Muscle of arm (tissue), 14 donors: ENCODE results near the gene PDLIM1. TPM values are rescaled to one million over a fixed set of nuclear protein-coding genes. Genes with fewer than 3 reads are reported as not detected.

Source experiments
- DNase-seq: peaks from one replicate; pipeline ENCODE4 v3.0.0-alpha.2; 2013
- long read RNA-seq, 11 donors: transcript quantifications; one replicate each; lab custom pipeline, GENCODE V29; 2026
- polyA plus RNA-seq, 12 donors: library from polyadenylated mRNA; unstranded; fragments of 120-200 nt; gene quantifications; one replicate each; pipeline ENCODE4 v1.2.1, GENCODE V29; 2013; ENCODE audit not compliant: insufficient read length in 12 of 12

Gene PDLIM1, protein sequence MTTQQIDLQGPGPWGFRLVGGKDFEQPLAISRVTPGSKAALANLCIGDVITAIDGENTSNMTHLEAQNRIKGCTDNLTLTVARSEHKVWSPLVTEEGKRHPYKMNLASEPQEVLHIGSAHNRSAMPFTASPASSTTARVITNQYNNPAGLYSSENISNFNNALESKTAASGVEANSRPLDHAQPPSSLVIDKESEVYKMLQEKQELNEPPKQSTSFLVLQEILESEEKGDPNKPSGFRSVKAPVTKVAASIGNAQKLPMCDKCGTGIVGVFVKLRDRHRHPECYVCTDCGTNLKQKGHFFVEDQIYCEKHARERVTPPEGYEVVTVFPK
- polyA plus RNA-seq = 10 to 100 TPM in 11 of 12 donors, not detected in 1; 38.0 to 97.2 (median 48.1) TPM
- long read RNA-seq, donor 1, transcript PDLIM1-201 (7 exons, 1,452 nt) = major isoform, 198 of 511 reads
- long read RNA-seq, donor 1, transcript PDLIM1-204 (2 exons, 453 nt) = minor isoform, 23 of 511 reads
- long read RNA-seq, donor 1, transcript PDLIM1-202 (6 exons, 850 nt) = minor isoform, 8 of 511 reads
- long read RNA-seq, donor 1, partial matches to known transcripts = 272 of 511 reads
- long read RNA-seq, donor 1, other reads (novel, unspliced or antisense) = 10 of 511 reads
- long read RNA-seq, donor 2, transcript PDLIM1-201 (7 exons, 1,452 nt) = major isoform, 13 of 15 reads
- long read RNA-seq, donor 2, partial matches to known transcripts = 0 of 15 reads
- long read RNA-seq, donor 2, other reads (novel, unspliced or antisense) = 0 of 15 reads
- long read RNA-seq, donor 3, partial matches to known transcripts = 0 of 6 reads
- long read RNA-seq, donor 3, other reads (novel, unspliced or antisense) = 0 of 6 reads
- long read RNA-seq, donor 4, transcript PDLIM1-201 (7 exons, 1,452 nt) = major isoform, 6 of 6 reads
- long read RNA-seq, donor 4, partial matches to known transcripts = 0 of 6 reads
- long read RNA-seq, donor 4, other reads (novel, unspliced or antisense) = 0 of 6 reads
- long read RNA-seq, donor 5 = 0 reads
- long read RNA-seq, donor 6, transcript PDLIM1-201 (7 exons, 1,452 nt) = major isoform, 14 of 14 reads
- long read RNA-seq, donor 6, partial matches to known transcripts = 0 of 14 reads
- long read RNA-seq, donor 6, other reads (novel, unspliced or antisense) = 0 of 14 reads
- long read RNA-seq, donor 7, transcript PDLIM1-201 (7 exons, 1,452 nt) = major isoform, 11 of 22 reads
- long read RNA-seq, donor 7, partial matches to known transcripts = 11 of 22 reads
- long read RNA-seq, donor 7, other reads (novel, unspliced or antisense) = 0 of 22 reads
- long read RNA-seq, donor 8, transcript PDLIM1-201 (7 exons, 1,452 nt) = major isoform, 23 of 34 reads
- long read RNA-seq, donor 8, partial matches to known transcripts = 10 of 34 reads
- long read RNA-seq, donor 8, other reads (novel, unspliced or antisense) = 0 of 34 reads
- long read RNA-seq, donor 9, transcript PDLIM1-201 (7 exons, 1,452 nt) = major isoform, 9 of 19 reads
- long read RNA-seq, donor 9, partial matches to known transcripts = 8 of 19 reads
- long read RNA-seq, donor 9, other reads (novel, unspliced or antisense) = 0 of 19 reads
- long read RNA-seq, donor 10, transcript PDLIM1-201 (7 exons, 1,452 nt) = major isoform, 17 of 18 reads
- long read RNA-seq, donor 10, partial matches to known transcripts = 0 of 18 reads
- long read RNA-seq, donor 10, other reads (novel, unspliced or antisense) = 0 of 18 reads
- long read RNA-seq, donor 11, transcript PDLIM1-201 (7 exons, 1,452 nt) = major isoform, 28 of 28 reads
- long read RNA-seq, donor 11, partial matches to known transcripts = 0 of 28 reads
- long read RNA-seq, donor 11, other reads (novel, unspliced or antisense) = 0 of 28 reads

DNA sequence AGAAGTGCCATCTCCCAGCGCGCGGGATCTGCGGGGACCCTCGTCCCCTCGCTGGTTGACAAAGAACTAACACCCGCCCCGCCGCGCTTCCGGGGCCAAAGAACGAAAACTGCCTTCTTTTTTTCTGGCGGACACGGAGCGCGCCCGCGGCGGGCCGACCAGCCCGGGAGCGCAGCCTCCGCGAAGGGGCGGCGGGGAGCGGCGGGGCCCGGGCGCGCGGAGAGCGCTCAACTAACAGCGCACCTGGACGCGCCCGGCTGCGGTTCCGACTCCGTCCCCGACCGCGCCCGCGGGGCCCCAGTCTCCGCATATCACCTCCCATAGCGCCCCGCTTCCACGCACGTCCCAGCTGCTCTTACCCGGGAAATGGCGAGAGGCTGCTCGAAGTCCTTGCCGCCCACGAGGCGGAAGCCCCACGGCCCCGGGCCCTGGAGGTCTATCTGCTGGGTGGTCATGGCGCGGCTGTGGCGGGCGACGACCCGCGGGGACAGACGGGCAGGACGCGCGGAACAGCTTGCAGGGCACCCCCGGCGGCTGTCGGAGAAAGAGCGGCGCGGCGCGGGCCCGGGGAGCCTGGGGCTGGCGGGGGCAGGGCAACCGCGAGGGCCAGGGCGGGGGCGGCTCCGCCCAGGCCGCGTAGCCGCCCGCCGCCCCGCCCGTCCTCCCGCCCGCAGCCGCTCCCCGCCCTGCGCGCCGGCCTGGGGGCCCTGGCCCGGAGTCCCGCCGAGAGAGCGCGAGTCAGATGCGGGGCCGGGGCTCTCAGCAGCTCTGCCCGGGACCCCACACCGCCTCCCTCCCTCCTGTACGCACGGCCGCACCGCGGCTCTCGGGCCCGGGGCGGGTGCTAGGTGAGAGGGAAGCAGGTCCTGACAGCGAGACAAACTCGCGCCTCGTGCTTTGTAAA is at the start of gene PDLIM1:
PDLIM1 (minus strand) TSS at position 543 of the 904 bp plus-strand sequence; CDS start at position 455, 88 bp downstream.
- DNase-seq = no peak

DNA sequence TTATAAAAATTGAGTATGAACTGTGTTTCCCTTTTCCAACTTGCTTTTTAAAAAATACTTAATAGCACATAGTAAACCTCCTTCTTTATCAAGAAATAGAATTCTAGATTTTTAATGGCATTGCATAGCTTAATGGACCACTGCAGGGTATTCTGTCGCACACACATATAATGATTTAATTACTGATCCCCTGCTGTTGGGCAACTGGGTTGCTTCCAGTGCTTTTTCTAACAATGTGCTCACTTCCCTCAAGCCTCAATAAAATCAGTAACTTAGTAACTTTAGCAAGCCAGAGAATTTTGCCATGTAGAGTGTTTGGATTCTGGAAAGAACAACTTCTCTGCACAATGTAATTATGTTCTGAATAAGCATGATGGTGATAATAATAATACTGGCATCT is 49.1 kb upstream of the PDLIM1 start:
- DNase-seq = no peak

DNA sequence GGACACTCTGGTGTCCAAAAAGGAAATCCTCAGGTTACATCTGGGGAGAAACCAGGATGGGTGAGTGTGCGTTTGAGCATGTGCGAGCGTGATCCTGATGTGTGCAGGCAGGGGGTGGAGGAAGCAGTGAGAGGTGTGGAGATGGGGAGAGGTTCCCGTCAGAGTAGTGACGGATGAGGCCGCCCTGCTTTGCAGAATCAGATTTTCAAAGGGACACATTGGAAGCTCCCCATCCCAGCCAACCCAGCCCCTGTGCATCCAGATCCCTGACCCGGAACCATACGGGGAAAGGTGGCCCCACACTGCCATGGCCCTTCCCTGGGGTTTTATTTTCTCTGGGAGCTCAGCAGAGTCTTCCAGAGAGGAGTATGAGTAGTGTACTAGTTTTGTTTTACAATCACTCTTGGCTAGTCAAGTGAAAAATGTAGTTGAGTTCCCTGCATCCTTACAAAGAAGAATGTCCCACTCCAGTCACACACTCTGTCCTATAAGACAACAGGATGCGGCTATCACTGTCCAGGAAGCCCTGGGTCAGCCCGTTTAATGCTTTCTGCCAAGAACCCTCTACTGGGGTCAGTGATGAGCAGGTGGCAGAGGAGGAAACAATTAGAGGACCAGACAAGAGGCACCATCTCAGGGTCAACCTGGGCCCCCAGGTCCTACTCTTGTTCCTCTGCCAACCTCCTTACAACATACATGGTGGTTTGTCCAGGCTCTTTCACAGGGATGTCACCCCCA is 46.8 kb upstream of the PDLIM1 start:
- no peak for DNase-seq

DNA sequence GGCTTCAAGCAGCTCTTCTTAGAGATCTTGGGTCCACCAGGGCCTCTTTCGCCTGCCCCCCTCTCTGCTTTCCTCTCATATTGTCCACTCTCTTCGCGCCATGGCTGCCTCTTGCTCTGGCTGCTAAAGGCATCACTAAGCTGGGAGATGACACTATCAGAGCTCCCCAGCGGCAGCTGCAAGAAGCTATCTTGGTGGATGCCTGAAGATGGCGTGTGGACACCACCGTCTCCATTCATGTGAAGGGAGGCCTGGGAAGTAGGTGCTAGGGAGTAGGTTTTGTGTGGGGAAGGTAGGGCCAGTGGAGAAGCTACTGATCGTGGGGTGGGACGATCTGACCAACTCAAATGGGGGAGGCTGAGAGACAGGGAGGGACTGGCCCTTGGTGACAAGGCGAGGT is 45.9 kb upstream of the PDLIM1 start:
- no peak for DNase-seq

DNA sequence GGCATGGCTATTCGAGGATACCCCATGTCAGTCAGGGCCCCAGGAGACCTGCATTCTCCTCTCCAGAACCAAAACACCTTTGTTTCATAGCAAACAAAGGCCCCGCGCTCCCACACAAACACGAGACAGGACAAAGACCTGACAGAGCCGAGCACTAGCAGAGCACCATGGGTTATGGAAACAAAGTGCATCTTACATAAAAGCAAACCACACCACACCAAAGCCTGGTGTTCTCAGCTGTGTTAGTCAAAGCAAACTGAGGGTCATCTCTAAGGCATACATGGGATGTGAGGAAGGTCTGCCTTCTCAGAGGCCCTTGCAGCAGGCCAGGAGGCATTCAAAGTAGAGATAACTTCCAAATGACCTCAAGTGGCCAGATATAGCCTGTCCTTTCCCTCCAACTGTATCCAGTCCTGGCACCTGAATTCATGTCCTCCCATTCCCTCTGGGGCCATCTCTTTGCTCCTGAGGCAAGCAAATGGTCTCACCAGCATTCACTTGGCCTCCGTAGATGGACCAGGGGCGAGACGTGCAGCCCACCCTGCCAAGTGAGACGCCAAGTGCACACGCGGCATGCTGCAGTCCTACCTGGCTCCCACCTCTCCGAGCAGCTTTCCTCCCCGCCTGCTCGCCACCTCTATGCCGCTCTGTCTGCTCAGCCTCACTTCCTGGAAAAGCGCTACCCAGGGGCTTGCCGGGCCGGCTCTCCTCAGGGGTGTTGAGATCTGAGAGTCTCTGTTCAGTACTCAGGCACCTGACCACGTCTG is 45.3 kb upstream of the PDLIM1 start:
- no peak for DNase-seq

DNA sequence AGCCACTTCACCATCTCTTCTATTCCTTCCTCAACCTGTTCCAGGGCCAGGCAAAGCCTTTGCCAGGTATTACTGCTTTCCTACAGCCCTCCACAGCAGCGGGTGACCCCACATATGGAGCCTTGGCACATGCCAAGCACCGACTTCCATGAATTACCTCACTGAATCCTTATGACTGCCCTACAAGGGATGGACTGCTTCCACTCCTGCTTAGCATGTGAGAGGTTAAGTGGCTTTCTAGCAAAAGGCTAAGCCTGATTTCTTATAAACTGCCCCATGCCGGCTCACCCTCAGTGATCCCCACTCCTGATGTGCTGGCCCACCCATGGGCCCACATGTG is 44.0 kb upstream of the PDLIM1 start:
- DNase-seq = no peak

DNA sequence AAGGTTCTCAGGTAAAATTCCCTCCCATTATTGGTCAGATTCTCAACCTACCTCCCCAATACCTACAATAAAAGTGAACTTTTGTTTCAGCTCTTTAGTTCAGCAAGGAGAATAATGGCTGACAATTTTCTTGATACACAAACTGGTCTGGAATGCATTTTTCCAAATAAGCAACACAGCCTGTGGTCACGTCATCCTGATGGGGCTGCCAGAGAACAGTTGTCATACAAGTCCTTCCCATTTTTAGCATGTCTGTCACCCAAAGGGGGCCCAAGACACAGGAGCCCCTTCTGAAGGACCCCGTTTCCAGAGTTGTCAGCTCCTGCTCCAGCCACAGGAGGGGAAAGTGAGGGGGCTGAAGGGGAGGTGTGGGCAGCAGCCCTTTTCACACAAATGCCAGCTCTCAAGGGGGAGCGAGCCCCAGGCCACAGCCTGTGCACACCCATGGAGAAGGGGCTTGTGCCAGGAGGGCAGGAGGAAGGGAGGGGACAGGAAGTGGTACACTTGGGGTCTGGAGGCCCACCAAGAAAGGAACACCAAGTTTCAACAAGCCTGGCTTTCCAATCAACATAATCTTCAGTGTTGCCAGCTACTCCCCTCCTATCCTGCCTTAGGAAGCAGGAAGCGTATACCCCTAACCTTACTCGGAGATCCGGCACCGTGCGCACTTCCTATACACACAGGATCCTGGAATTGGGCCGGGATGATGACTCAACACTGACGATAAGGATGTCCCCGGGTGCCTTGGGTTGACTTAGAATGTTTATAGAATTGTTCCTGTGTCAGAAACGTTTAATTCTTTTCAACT is 43.4 kb upstream of the PDLIM1 start:
- DNase-seq = no peak

DNA sequence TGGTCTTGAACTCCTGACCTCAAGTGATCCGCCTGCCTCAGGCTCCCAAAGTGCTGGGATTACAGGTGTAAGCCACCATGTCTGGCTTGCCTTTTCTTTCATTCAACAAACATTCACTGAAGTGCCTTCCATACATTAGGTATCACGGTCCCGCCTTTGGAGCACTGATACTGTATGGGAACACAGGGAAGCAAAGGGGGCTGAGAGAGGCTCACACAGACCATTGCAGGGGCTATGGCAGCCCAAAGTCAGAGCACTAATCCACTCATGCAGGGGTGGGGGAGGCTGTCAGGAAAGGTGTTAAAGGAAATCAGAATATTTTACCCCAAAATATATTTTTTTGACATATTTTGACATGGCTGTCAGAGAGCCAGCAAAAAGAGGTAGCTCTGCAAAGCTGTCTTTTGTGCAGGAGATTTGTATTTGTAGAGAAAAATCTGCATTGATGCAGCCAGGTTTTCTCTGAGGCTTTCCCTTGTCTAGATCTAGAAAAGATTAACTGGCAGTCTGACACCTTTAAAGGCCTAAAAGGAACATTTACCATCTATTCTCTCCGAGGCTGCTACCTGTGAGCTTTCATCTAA is 42.0 kb upstream of the PDLIM1 start:
- DNase-seq = no peak

DNA sequence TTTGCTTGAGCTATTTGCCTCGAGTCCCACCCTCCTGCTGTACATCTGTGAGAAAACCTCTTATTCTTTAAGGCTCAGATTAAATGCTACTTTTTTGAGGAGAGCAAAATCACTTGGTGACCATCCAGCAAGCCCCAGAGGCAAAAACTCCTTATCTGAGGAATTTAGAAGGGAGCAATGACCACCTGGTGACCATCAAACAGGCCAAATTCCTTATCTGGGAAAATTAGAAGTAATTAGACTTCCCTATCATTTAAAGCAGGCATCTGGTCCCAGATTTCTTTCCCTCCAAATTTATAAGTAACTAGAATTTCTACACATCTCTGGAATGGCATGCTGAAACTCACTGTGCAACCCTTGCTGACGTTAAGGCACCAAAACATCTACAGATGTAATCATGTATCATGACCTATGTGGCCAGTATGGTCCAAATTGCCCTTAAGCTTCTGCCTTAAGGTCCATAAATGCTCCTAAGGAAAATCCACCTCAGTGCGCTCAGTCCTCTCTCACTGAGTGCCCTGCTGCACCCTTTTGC is 40.9 kb upstream of the PDLIM1 start:
- no peak for DNase-seq

DNA sequence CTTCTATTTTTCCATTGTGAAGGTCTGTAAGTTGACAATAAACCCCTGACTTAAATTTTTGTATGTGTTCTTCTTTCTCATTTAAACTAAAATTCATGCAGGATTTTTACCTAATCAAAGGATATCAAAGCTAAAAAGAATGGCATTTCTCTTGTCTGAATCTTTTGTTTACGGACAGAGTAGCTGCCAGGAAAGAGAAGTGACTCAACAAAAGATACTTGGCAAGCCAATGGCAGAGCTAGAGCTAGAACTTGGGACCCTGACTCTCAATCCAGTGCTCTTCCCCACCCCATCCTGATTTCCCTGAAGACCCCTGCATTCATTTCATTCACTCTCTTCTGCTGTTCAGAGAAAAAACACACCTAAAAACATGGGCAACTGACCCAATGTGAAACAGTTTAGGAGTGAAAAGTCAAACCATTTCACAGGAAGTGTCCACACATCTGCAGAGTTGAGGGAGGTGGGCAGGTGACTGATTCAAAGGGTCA is 40.2 kb upstream of the PDLIM1 start:
- no peak for DNase-seq

DNA sequence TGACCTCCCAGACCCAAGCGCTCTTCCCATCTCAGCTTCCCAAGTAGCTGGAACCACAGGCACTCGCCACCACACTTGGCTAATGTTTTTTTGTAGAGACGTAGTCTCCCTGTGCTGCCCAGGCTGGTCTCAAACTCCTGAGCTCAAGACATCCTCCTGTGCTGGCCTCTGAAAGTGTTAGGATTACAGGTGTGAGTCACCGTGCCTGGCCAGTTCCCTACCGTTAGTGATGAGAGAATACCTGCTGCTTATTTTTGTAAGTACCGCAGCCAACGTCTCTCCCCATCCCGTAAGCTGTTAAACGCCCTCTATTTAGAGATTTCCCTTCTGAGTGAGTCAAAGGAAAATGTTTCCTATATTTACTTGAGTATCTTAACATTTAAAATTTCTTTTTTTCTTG is 38.5 kb upstream of the PDLIM1 start:
- DNase-seq = no peak

DNA sequence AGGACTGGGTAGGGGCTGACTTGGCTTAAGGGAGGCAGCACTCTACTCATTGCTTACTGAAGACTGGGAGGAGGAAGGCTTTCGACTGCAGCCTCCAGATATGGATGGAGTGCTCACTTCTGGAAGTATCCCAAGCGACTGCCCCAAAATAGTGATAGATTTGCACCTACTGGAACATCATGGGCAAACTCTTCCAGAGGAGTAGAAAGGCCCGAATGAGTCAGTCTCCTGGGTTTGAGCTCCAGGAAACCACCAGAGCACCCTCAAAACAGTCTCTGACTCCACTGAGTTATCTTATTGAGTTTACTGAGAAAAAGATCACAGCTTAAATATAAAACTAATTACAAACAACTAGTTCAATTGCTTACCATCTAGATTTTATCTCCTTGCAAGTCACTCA is 37.2 kb upstream of the PDLIM1 start:
- DNase-seq = no peak

DNA sequence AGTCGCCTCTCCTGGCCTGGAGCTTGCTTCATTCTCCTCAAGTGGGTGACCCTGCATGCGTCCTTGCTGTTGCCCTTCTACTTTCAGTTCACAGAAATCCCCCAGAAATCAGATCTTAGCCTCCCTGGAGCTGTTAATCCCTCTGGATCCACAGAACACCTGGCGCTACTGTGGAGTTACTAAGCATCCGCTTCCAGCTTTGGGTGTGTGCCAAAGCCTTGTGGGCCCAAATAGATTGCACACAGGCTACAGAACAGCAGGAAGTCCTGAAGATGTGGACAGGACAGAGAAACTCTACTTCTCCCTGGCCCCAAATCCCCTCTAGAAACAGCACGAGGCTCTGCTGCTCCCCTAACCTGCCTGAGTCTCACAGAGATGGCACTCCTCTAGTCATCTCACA is 36.6 kb upstream of the PDLIM1 start:
- no peak for DNase-seq

DNA sequence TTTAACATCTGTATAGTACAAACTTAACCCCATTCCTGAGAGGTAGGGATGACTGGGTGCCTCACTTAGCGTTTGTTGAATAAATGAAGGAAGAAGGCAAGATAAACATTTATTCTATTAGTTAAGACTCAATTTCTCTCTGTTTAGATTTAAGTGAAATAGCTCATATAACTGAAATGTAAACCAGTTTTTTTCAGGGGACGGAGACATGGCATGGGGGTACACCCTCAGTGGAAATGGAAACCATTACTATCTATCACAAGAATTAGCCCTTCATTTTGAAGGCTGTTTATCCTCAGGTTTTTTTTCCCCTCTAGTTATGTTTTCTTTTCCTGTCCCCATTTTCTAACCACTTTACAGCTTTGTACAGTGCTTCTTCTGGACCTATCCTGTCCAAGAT is 35.6 kb upstream of the PDLIM1 start:
- DNase-seq = no peak

DNA sequence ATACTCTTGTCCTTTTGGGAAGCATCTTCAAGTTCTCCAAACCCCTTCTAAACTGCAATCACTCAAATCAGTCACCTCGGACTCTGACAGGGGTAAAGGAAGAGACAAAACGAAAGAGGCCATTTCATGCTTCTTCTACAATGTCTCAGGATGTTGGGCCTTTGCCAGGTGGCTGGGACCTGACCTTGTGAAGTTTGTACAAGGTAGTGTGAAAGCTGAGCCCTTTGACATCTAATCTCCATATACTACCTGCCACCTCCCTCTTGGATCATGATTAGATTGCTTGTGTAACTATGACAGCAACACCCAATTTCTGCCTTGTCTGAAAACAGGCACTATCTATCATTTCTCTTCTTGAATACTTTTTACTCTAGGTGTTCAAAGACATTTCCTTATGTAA is 35.1 kb upstream of the PDLIM1 start:
- DNase-seq = no peak

DNA sequence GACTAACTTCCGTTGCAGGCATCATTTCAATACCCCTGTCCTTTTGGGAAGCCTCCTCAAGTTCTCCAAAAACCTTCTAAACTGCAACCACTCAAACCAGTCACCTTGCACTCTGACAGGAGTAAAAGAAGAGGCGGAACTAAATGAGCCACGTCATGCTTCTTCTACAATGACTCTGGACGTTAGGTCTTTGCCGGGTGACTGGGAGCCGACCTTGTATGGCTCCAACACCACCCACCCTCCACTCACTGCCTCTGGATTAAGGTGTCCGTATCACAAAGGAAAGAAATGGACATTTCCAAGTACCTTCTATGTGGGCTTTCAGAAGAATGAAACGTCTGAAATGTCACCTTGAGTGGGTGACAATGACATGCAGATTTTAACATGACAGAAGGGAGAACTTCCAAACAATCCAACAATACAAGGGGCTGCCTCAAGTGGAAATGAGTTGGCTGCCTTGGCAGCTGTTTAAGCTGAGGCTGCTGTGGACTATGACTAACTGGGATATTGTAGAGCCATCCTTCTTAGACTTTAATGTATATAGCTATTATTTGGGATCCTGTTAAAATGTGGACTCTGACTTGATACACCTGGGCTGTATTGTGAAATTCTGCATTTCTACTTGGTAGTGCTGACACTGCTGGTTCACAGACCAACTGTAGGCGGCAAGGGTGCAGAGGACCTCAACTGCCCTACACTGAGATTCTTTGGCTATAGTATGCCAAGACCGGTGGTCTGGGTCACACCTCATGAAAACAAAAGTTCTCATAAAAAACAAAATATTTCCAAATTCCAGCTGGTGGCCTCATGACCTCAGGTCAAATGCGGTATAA is 33.8 kb upstream of the PDLIM1 start:
- no peak for DNase-seq
